IPS-20b (cell line): ENCODE measurements around the gene HORMAD2.

Experiments used
- H3K27ac ChIP-seq: one replicate; pipeline ENCODE4 v1.5.1; 2013; ENCODE audit warnings: low read length
- H3K27me3 ChIP-seq: 2 replicates; pipeline ENCODE4 v1.6.1; 2013; ENCODE audit warnings: mild to moderate bottlenecking, low read length, inconsistent platforms; ENCODE audit not compliant: insufficient read depth
- H3K36me3 ChIP-seq: 2 replicates; pipeline ENCODE4 v1.6.1; 2013; ENCODE audit warnings: low read depth, mild to moderate bottlenecking, inconsistent platforms, low read length, moderate library complexity; ENCODE audit not compliant: insufficient read depth
- H3K4me1 ChIP-seq: 2 replicates; pipeline ENCODE4 v1.6.1; 2013; ENCODE audit warnings: mild to moderate bottlenecking, control low read depth, inconsistent platforms, low read length, moderate library complexity; ENCODE audit not compliant: insufficient read depth
- H3K4me3 ChIP-seq: 2 replicates; pipeline ENCODE4 v1.5.1; 2013; ENCODE audit warnings: mild to moderate bottlenecking, low read length, inconsistent platforms
- H3K9ac ChIP-seq: 2 replicates; pipeline ENCODE4 v1.6.1; 2013; ENCODE audit warnings: low read depth, mild to moderate bottlenecking, inconsistent platforms, low read length, moderate library complexity
- H3K9me3 ChIP-seq: 2 replicates; pipeline ENCODE4 v1.6.1; 2013; ENCODE audit warnings: mild to moderate bottlenecking, low read depth, low read length, inconsistent platforms; ENCODE audit not compliant: insufficient read depth

The HORMAD2 gene

DNA sequence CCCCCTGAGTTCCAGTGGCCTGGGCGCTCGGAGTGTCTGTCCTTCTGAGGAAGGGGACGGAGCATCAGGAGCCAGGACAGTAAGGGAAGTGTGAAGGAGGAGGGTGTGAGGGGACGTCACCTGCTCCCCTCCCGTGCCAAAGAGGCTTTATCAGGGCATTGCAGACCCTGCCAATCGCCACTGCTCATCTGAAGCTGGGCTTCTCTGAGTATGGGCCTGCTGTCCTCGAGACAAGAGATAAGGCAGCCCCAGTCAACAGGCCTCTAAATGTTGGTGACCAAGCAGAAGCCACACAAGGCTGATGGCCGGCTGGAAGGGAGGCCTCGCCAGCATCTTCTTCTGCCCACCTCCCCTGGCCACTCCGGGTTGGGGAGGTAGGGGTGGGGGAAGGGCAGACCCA, 136.4 kb downstream of the HORMAD2 start:
- no peak overlapping the region for H3K4me3 ChIP-seq
- H3K27me3 ChIP-seq: no peaks in the 10 kb centered on the region
- no peaks in the 10 kb centered on the region for H3K9me3 ChIP-seq
- H3K27ac ChIP-seq: no peak overlapping the region
- no peaks in the 10 kb centered on the region for H3K36me3 ChIP-seq
- H3K9ac ChIP-seq: no peak overlapping the region
- peaks cover 8% of the 10 kb centered on the region for H3K4me1 ChIP-seq

DNA sequence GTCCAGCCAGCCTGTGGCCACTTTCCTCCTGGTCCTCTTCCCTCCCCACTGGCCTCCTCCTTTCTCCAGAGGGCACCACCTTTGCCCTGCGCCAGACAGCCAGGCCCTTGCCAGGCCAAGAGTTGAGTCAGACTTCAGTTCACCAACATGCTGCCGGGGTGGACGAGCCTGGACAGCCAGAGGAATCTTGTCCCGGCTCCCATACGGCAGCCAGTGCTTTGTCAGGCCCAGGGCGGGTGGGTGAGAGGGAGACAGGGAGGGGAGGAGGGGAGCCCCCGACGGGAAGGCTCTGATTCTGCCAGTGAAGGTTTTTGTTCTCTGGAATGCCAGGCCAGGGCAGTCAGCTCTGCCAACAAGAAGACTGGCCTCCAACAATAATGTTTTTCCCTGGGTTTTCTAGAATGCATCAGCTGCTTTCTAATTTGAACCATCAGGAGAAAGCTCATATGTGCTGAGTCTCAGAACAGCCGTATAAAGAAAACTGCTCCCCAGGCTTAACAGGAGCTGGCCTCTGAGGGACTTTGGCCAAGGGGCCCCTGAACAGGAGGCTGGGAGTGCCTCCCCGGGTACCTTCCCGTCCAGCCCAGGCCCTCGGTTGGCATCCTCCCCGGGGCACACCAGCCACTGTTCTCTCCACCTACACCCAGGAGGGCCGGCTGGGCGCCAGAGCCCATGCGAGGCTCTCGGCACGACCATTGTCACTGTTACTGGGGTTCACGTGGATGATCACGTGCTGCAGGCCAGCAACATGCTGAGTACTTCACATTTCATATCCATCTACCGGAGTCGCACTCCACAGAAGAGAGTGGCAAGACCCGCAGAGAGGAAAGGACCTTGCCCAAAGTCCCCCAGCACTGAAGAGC, 137.7 kb downstream of the HORMAD2 start:
- Histone ChIP-seq H3K4me3 (no peak overlapping the region), H3K36me3 (no peaks in the 10 kb centered on the region), H3K9ac (no peak overlapping the region), H3K4me1 (peaks cover 8% of the 10 kb centered on the region), H3K9me3 (no peaks in the 10 kb centered on the region), H3K27ac (no peak overlapping the region), H3K27me3 (no peaks in the 10 kb centered on the region)

DNA sequence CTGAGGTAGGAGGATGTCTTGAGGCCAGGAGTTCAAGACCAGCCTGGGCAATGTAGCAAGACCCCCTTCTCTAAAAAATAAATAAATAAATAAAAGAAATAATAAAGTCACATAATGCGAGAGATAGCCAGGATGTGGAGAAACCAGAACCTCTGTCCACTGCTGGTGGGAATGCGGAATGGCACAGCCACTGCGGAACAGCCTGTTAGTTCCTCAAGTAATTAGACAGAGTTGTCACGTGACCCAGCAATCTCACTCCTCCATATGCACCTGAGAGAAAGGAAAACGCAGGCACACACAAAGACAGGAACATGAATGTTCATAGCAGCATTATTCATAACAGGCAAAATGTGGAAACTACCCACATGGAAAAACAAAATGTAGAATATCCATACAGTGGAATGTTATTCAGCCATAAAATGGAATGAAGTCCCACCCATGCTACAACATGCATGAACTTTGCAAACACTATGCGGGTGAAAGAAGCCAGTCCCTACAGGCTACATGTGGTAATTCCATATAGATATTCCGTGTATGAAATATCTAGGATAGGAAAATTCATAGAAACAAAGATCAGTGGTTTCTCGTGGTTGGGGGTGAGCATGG, 138.9 kb downstream of the HORMAD2 start:
- Histone ChIP-seq H3K9me3 (no peaks in the 10 kb centered on the region), H3K27ac (no peak overlapping the region), H3K36me3 (no peaks in the 10 kb centered on the region), H3K9ac (no peak overlapping the region), H3K4me3 (no peak overlapping the region), H3K4me1 (peaks cover 8% of the 10 kb centered on the region), H3K27me3 (no peaks in the 10 kb centered on the region)

DNA sequence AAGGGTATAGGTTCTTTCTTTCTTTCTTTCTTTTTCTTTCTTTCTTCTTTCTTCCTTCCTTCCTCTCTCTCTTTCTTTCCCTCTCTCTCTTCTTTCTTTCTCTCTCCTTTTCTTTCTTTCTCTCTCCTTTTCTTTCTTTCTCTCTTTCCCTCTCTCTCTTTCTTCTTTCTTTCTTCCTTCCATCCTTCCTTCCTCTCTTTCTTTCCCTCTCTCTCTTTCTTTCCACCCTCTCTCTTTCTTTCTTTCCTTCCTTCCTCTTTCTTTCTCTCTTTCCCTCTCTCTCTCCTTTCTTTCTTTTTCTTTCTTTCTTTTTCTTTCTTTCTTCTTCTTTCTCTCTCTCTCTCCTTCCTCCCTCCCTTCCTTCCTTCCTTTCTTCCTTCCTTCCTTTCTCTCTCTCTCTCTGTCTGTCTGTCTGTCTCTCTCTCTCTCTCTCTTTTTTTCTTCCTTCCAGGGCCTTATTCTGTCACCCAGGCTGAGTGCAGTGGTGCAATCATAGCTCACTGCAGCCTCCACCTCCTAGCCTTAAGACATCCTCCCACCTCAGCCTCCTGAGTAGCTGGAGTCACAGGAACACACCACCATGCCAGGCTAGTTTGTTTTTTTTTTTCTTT, 139.5 kb downstream of the HORMAD2 start:
- Histone ChIP-seq H3K4me1 (peaks cover 3% of the 10 kb centered on the region), H3K9ac (no peak overlapping the region), H3K27me3 (no peaks in the 10 kb centered on the region), H3K27ac (no peak overlapping the region), H3K36me3 (no peaks in the 10 kb centered on the region), H3K4me3 (no peak overlapping the region), H3K9me3 (no peaks in the 10 kb centered on the region)

DNA sequence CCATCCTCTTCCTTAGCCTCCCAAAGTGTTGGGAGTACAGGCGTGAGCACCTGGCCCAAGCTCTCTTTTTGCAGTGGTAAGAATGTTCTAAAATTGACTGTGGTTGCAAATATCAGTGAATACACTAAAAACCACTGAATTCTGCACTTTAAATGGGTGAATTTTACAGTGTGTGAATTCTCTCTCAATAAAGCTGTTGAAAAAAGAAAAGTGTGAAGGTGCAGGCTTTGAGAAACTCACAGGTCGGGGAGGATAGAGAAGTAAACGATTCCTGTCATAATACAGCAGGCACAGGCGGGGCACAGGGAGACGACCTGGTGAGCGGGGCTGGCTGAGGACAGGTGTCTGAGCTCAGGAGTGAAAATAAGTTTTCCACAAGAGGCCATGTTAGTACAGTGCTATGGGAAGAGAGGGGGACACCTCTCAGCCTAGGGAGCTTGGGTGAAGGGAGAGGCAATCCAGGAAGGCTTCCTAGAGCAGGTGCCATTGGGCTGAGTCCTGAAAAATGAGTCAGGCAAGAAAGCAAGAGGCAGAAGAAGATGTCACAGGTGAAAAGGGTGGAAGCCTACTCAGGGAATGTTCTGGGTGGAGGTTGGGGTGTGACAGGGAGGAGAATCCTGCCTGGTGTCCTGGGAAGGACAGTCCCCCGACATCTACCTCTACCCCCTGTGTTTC, 140.2 kb downstream of the HORMAD2 start:
- no peak overlapping the region for H3K27ac ChIP-seq
- H3K36me3 ChIP-seq: no peaks in the 10 kb centered on the region
- no peaks in the 10 kb centered on the region; the same call in 1 of the 2 replicates for H3K4me1 ChIP-seq

DNA sequence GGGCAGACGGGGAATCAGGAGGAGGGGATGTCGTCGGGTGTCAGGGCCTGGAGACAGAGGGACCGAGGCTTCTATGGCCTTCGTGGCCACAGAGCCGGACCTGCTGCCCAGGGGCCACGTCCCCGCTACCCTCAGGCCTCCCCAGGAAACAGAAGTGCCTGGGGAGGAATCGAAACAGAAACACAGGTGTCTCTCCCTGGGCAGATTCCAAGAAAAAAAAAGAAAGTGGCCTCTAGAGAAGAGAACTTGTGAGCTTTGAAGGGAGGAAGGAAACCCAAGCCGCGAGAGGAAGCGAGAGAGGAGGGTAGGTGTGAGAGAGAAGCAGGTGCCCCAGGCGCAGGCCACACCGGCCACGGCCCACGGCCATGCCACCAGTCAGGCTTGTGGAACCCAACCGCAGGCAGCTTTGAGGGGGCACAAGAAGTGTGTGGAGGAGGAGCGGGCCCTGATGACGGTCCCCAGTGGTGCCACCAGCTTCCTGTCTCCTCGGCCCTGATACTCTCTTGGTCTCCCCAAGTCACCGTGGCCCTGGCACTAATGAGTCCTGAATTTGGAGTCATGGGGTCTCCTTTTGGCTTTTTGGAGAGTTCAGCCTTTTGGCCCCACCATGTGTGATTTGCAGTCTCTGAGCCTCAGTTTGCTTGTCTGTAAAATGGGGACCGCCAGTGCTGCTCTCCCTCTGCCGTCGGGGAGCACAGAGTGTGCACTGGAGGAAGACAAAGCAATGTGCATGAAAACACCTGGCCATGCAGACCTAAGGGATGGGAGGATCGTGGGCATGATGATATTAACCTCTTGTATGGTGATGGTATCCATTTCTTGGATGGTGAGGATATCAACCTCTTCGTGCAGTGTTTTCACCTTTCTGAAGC, 141.1 kb downstream of the HORMAD2 start:
- Histone ChIP-seq H3K27ac (no peak overlapping the region), H3K9ac (no peak overlapping the region), H3K9me3 (no peaks in the 10 kb centered on the region), H3K4me3 (no peak overlapping the region), H3K27me3 (no peaks in the 10 kb centered on the region), H3K4me1 (no peaks in the 10 kb centered on the region; the same call in 1 of the 2 replicates), H3K36me3 (no peaks in the 10 kb centered on the region)

More for the DNA sequence above, 140.2 kb downstream of the HORMAD2 start:
- no peaks in the 10 kb centered on the region for H3K27me3 ChIP-seq
- H3K9me3 ChIP-seq: no peaks in the 10 kb centered on the region
- H3K9ac ChIP-seq: no peak overlapping the region
- no peak overlapping the region for H3K4me3 ChIP-seq

DNA sequence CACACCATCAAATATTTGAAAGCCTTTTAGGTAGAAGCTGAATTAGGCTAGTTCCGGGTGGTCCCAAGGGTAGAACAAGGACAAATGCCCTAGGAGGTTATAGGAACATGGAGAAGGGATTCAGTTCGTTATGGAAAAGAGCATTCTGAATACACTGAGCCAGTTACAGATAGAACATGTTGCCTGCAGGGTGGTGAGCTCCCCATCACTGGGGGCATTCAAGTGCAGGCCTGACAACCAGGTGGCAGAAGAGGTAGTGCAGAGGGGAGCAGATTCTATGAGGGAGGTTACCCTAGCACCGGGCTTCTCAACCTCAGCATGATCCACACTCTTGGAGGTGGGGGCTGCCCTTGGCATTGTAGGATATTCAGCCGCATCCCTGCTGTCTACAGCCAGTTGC, 142.1 kb downstream of the HORMAD2 start:
- Histone ChIP-seq H3K4me1 (no peaks in the 10 kb centered on the region; the same call in 1 of the 2 replicates), H3K27me3 (no peaks in the 10 kb centered on the region), H3K4me3 (no peak overlapping the region), H3K27ac (no peak overlapping the region), H3K9ac (no peak overlapping the region), H3K9me3 (no peaks in the 10 kb centered on the region), H3K36me3 (no peaks in the 10 kb centered on the region)

DNA sequence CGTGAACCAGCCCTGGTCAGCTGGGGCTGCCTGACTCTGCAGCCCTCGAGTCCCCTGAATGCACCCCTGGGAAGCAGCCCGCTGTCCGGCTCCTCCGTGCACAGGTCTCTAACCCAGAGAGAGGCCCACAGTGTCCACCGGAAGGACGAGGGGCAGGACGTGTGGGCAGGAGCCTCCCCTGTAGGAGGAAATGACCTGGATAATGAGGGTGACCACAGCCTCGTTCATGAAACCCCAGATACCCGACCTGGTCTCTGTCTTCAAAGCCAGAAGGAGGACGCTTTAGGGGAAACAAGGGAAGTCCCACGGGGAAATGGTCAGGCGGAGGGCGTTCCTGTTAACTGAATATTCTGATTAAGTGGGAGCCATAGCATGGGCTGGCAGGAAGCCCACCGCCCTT, 143.0 kb downstream of the HORMAD2 start:
- no peaks in the 10 kb centered on the region; the same call in 1 of the 2 replicates for H3K4me1 ChIP-seq

DNA sequence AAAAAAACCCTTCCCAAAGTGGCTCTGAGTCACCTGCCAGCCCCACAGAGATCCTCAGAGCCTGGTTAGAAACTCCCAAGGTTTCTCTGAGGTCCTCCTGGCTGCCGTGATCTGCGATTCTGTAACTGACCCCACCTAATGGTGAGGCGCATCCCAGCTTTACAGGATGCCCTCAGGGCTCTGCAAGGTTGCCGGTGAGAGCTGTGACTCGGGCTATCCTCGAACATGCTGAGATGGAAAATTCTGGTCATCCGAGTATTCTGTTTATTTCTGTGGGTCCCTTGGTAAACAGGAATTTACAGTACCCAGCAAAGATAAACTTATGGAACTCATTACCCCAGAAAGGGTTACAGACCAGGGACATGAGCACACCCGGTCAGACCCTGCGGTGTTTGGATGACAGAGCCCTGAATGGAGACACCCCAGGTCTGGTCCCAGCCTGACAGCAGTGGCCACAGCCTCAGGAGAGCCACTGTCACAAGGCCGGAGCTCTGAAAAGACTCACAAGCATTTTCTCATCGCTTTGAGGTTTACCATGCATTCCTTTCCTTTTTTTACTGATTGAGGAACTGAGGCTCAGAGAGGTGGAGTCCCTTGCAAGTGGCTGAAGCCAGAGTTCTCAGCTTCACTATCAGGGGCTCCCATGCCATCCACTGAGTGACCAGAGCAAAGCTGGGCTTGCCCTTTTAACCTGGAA, 144.0 kb downstream of the HORMAD2 start:
- no peaks in the 10 kb centered on the region for H3K36me3 ChIP-seq
- peaks cover 3% of the 10 kb centered on the region for H3K4me1 ChIP-seq
- no peak overlapping the region for H3K9ac ChIP-seq
- no peak overlapping the region for H3K27ac ChIP-seq
- H3K9me3 ChIP-seq: no peaks in the 10 kb centered on the region
- H3K4me3 ChIP-seq: no peak overlapping the region
- H3K27me3 ChIP-seq: no peaks in the 10 kb centered on the region

More for the DNA sequence above, 143.0 kb downstream of the HORMAD2 start:
- Histone ChIP-seq H3K27me3 (no peaks in the 10 kb centered on the region), H3K4me3 (no peak overlapping the region), H3K9me3 (no peaks in the 10 kb centered on the region), H3K36me3 (no peaks in the 10 kb centered on the region), H3K9ac (no peak overlapping the region), H3K27ac (no peak overlapping the region)

DNA sequence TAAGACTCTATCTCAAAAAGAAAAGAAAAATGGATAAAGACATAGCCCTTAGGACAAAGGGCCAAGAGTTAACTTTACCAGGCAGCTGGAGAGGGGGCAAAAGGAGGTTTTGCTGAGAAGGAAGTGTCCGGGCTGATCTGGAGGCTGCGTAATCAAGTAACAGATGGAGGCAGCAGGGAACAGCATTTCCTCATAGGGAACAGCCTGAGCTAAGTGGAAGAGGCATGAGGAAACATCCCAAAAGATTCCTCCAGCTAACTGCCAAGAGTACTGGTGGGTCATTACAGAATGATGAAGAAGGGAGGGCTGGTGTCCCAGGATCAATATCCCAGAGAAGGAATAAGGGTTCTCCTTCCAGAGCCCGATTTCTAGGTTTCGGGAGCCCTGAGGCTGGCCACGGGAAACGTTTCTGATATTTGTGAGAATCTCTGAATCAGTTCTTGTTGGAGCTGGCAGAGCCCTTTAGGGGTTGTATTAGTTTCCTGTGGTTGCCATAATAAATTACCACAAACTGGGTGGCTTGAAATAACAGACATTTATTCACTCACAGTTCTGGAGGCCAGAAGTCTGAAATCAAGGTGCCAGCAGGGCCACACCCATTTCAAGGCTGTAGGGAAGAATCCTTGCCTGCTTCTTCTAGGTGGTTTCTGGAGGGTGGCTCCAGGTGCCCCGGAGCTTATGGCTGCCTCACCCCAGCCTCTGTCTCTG, 145.1 kb downstream of the HORMAD2 start:
- Histone ChIP-seq H3K4me3 (no peak overlapping the region), H3K9me3 (no peaks in the 10 kb centered on the region), H3K36me3 (no peaks in the 10 kb centered on the region), H3K27me3 (no peaks in the 10 kb centered on the region), H3K27ac (no peak overlapping the region), H3K4me1 (peaks cover 3% of the 10 kb centered on the region), H3K9ac (no peak overlapping the region)
